GM19438 (cell line): ENCODE data around the gene TRERF1.

ENCODE experiments used
- ATAC-seq: cut with Tn5 transposase; IDR thresholded peaks from one replicate; pipeline ENCODE4 v1.9.1; 2021; ENCODE audit warnings: low read depth; ENCODE audit not compliant: unreplicated experiment

The TRERF1 gene

DNA sequence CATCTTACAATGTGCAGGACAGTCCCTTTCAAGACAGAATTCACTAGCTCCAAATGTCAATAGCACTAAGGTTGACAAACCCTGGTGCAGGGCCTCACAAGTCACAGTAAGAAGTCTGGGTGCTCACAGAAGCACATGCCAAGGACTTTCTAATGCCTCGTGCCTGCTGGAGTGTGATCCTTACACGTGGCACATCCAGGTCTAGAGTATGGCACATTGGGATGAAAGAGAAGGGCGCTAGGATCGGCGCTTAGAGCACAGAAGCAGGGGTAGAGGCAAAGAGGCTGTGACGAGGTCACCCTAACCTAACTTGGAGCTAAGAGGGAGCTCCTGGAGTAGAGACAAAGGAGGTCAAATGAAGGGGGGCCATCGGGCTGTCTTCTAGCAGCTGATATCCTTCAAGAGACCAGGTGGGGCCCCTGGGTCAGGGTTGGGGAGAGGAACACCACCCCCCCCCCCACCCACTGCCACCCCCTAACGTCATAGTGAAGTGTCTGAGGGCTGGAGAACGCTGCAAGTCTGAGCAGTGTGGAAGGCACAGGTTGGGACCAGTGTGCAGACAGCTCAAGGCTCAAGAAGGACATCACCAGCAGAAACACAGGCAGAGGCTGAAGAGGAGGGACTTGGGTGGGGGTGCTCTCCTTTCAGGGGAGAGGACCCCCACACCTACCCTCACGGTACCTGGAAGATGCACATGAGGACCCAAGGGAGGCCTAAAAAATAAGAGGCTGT, 136.3 kb downstream of the TRERF1 start:
- no peak for ATAC-seq

DNA sequence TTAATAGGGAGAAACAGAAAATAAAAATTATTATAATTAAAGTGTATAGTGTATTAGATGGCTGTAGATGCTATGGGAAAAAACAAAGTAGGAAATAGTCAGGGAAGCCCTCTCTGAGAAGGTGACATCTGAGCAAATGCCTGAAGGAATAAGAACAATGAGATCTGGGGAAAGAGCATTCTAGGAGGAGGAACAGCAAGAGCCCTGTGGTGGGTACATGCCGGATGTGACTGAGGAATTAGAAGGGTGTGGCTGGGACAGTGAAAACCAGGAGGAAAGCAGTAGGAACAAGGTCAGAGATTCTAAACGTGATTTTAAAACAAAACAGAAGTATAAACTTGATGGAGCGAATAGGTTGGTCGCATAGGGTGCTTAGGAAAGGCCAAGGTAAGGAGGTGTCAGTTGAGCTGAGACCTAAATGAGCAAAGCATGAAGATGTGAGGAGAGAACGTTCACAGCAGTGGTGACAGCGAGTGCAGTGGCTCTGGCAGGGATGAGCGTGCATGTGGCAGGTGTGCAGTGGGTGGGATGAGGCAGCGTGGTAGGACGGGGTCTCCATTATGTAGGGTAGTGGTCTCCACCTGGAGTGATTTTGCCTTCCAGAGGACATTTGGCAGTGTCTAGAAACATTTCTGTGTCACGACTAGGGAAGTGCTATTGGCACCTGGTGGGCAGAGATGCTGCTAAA, 137.0 kb downstream of the TRERF1 start:
- ATAC-seq, result no peak

DNA sequence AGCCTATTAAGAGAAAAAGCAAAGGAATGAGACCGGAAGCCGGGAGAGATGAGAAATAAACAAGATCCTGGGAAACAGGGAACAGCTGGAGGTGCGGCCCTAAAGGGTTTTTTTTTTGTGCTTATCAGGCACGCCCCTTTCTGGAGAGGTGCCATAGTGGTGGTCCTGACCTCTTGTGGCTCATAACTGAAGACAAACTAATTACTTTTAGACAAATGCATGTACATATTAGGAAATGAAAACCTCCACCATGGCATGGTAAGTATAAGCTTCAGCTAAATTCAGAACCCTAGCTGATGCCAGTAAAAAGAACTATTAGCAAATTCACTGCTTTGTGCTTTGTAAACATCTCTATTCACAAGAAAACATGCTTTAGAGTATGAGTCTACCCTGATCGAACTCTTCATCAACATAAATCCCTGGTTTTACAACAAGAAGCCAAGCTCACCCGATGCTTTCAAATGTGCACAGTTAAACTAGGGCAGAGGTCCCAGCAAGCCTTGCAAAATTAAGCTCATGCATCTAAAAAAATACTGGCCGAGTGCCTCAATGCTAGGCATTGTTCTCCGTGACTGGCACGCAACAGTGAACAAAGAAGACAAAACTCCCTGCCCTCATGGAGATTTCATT, 137.7 kb downstream of the TRERF1 start:
- no peak for ATAC-seq

DNA sequence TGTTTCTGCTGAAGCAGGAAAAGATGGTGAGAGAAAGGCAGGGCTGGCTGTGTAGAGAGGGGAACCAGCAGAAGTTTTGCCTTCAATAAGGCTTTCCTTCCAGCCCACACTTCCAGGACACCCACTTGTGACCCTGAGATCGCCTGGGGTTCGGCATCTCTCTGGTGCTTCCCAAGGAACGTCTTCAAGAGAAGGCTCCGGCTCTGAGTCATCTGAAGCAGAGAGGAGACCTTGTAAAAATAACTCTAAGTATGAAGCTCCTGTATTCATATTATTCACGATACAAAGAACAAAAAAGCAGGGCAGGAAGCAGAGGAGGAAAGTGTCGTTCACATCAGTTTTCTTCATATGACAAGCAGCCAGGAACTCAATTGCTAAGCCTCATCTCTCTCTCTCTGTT, 138.7 kb downstream of the TRERF1 start:
- ATAC-seq, result no peak

DNA sequence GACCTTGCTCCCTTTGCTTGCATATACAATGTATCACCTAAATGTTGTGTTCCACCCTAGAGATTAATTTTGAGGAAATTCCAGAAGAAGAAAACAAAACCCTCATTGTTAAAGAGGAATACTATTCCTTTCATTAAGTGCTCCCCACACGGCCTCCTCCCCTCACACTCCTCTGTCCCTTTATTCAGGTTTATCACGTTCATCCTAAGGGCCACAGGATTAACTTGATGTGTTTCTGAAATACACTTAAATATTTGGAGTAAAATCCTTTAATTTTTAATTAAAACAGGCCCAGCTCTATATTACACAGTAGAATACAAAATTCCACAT, 144.6 kb downstream of the TRERF1 start:
- no peak for ATAC-seq

DNA sequence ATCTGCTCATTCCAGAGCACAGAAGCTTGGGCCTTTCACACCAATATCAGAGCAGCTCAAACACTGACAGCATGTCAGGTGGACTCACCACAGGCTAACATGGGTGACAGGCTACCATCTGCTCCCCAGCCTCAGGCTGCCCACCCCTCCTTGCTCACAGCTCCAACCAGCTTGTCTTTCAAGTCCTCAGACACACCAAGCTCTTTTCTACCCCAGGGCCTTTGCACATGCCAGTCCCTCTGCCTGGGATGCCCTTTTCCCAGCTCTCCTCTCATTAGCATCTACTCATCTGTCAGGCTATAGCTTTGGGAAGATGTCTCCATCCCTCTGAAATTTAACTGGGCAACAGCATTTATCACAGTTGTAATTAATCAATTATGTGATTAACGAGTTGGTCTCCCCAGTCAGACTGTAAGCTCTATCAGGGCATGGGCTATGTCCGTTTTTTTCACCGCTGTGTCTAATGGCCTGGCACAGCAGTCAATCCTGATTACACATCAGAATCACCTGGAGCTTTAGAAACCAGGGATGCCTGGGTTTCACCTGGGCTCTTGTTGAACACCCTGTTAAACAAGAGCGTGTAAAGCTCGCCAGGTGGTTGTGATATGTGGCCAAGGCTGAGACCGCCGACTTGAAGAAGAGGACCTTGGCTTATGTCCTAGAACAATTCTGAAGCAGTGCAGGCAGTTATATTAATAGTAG, 145.1 kb downstream of the TRERF1 start:
- no peak for ATAC-seq

DNA sequence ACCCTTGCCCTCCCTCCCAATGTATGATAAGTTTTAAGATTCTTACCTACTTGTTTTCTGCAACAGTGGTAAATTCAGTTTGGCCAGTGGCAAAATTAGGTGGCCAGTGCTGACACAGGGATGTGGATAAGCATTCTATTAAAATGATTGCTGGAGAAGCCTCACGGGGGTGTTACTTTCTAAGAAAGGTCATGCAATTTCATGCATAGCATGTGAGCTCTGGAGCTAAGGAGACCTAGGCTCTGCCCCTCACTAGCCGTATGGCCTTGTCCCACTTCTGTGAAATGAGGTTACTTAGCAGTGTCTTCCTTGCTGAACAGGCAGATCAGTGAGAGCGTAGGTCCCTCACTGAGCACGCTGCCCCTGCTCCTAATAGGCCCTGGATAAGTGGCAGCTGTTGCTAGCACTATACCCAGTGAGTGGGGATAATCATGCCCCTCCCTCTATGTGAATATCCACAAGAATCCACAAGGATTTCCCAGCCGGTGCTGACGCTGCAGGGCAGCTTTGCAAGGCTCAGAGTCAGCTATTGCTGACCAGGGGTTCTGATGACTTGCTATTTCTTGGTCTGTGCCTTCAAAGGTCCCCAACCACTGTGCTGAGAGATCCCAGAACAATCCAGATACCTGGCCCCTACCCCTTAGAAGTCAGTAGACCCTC, 147.5 kb downstream of the TRERF1 start:
- no peak for ATAC-seq

DNA sequence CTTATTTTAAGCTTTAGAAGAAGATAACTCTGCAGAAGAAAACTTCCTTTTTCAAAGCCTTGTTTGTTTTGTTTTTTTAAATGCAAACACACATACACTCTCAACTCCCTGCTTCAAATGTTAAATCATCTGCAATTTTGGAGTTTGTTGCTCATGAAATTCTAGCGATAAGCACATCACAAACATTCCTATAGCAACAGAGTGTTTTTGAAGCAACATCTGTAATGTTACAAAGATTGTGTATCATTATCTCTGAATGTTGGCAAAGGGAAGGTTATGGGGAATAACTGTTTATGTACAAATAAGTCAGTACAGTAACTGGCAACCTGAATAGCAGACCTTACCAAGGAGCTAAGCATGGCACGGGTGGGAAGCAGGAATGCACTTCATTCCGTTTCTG, 149.3 kb downstream of the TRERF1 start:
- ATAC-seq, result no peak

DNA sequence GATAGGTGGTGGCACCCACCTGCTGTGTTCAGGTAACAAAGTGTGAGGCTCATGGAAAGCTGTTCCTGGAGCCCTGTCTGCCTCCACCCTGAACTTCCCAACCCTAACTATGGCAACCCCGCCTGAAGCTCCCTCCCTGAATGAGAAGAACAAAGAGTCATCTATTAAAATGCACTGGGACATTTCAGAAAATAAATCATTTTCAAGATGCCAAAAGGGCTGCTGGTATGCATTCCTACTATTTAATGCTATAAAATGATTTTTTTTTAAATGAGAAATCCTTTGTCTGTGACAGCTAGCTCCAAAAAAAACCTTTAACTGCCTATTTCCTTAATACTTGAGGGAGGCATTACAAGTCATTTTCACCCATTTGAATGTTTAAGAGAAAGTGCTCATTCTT, 149.7 kb downstream of the TRERF1 start:
- ATAC-seq, result no peak

DNA sequence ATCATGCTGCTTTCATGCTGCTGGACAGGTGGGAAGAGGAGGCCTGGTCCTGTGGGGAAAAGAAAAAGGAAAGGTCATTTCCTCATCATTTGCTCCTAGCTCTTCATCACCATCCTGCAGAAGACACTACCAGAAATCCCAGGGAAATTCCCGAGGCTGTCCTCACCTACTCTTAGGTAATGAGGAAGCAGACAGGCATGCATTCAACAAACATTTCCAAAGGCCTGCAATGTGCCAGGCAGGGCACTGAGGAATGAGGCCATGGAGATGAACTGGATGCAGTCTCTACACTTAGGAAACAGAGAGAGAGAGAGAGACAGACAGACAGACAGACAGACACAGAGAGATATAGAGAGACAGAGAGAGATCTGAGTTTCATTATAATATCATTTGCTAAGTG, 151.0 kb downstream of the TRERF1 start:
- ATAC-seq, result no peak

DNA sequence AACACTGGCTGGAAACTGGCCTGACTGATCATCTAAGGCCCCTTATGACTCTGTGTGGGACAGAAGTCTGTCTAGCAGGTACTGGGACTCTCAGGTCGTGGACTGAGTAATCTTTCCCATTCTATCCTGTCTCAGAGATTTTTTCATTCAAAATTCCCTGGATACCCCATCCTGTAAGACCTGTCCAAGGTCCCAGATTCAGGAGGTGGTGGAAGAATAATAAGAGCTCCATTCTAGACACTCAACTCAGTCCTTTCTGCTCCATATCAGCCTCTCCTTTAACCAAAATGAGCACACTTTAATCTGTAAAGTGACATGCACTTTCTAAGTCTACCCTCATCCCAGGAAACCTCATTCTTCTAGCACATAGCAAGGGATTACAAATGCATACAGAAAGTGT, 151.5 kb downstream of the TRERF1 start:
- no peak for ATAC-seq

DNA sequence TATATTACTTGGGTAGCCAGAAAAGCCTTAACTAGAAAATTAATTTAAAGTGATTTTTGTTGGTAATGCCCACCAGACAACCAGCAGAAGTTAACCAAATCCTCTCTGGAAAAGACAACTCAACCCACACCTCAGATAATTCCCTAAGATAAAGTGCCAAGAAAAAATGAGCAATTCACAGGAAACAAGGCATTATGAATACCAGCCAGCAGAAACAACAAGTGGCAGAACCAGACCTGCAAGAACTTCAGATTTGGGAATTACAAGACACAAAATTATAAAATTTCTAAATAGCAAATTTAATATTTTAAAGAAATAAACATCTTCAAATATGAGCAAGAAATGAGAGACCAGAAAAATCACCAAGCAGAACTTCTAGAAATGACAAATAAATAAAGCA, 154.1 kb downstream of the TRERF1 start:
- ATAC-seq, result no peak

DNA sequence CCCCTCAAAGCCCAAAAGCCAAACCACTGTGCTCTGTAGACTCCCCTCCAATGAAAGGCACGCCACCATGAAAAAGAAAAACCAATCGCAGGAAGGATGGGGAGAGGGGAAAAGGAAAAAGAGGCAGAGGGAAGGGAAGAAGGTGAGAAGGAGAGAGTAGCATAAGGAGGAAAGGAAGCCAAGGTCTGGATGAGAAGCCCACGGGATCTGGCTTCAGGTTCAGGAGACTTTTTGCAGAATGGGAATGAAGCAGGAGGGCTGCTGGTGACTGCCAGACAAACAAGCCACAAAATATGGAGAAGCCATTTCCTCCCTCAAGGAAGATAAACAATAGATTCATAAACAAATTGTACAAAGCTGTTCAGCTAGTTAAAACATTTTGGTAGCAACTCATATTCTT, 155.1 kb downstream of the TRERF1 start:
- no peak for ATAC-seq

DNA sequence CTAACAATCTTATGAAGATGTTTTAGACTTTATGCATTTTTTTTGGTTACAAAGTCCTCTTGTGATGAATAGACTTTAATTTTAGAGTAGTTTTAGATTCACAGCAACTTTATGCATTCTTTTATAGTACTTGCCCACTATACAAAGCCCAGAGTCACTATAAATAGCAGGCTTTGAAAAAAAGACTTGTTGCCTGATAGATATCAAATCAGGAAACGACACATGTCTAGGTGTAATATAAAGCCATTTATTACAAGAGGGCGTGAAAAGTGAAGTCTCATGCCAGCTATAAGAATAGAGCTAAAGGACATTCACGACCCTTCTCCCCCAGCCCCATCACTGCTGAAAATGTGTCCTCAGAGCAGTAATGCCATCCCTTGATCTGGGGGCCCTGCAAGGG, 156.0 kb downstream of the TRERF1 start:
- ATAC-seq, result no peak

DNA sequence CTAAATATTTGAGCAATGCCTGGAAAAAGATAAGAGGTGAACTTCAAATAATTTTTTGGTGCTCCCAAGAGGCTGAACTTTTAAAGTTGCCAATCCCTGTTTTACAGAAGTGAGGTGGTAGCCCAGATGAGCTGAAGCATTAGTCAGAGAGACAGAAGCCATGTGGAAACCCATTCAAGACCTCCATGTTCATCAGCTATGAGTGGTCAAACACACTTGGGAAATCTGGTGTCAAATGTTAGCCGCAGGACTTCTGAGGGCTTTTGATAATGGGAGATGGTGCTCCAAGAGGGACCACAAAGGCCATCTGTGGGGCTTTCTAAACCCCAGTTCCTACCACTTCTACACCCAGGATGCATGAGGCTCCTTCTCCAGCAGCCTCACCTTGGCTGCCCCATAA, 156.5 kb downstream of the TRERF1 start:
- ATAC-seq, result no peak

DNA sequence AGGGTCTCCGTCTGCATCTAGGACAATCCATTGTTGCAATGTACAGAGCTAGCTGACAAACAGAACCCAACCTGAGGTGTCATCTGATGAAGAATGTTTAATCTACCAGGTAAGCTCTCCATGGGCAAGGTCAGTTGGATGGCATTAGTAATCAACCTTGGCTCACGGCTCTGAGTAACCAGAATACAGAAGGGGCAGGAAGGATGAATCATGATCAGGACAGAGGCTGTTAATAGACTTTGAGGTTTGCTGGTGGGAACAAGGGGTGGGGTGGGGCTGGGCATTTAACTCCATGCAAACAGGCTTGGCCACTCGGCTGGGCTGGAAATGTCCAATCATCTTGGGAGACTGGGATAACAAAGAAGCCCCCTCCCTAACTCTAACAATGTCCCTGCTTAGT, 157.0 kb downstream of the TRERF1 start:
- no peak for ATAC-seq

DNA sequence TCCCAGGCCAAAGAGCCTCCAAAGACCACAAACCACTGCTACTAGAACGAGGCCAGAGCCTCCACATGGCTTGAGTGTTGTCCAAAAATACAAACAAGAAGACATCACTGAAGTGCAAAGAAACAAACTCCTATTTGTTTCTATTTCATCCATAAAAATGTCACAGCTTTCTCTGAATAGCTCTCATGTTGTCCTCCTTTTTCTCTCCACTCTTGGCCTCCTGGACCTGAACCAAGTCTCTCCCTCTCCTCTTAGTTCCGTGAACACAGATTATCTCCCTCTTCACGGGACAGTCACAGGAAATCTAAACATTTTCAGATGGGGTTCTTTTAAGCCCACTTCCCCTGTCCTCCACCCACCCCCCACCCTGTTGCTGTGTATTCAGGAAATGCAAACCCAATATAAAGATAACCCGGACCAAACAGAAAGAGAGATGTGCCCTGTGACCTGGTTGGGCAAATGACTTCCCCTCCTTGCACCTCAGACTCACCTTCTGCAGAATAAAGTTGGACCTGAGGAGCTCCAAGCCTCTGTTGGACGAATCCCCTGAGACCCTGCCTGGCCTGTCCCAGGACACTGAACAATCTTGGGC, 158.2 kb downstream of the TRERF1 start:
- no peak for ATAC-seq

DNA sequence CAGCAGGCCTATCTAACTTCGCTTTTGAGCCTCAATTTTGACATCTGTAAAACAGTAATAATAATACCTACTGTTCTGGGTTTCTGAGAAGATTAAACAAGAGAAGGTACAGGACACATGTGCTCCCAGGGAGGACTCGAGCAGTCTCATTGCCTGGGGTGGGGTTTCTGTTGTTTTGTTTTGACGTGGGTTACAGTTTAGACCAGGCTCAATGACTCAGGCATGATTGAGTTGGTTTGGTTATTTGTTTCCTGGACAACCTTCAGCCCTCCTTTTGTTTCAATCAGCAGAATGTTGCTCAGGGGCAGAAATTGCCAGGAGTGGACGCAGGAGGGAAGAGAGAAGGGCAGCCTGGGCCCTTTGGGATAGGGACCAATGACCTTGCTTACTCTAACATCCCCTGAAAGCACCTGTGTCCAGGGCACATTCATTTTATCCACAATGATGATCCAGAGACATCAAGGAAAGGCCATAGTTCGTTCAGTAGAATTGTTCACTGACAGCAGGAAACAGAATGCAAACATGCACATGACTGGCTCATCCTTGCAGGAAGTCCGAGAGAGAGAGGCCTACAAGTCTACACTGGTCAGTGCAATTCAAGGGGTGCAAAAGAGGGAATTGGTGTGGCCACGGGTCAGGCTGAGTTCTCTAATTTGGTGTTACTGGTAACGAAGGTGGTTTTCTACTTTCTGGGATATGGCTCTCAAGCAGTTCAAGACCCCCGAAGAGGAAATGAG, 159.6 kb downstream of the TRERF1 start:
- no peak for ATAC-seq

DNA sequence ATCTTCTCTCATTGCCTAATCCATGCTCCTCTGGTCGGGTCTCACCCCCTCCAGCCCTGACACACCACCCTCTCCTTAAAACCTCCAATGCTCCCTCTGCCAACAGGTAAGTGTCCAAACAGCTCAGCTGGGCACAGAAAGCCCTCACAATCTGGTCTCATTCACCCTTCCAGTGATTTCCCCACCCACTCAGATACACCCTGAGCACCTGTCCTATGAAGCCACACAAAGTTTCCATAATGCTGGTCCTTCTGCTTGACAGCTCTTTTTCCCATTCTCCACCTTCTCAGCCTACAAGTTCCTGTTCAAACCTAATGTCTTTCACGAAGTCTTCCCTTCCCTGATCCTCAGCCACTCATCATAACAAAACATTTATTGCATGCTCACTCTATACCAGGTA, 164.0 kb downstream of the TRERF1 start:
- ATAC-seq, result no peak

DNA sequence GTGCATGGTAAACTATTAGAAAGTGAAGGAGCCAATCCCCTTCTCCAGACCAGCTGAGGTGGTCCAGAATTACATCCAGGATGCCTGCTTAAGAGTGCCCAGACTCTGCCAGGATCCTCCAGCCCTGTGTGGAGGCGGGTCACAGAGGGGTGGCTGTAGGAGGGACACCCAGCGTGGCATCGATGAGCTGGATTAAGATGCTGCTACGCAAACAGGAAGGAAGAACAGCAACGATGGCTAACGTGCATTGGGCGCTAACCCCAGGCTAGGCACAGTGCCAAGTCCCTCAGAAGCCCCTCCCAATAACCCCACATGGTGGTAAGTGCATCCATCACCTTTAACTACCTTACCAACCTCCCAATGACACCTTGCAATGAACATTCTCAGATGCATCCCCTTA, 170.2 kb downstream of the TRERF1 start:
- ATAC-seq, result no peak
